ENCODE measurements around the gene PRC1.

GRCh38 chr15:90918034-90918788 is 76.1 kb downstream of the PRC1 start:
- TF ChIP-seq, protein P1, sequence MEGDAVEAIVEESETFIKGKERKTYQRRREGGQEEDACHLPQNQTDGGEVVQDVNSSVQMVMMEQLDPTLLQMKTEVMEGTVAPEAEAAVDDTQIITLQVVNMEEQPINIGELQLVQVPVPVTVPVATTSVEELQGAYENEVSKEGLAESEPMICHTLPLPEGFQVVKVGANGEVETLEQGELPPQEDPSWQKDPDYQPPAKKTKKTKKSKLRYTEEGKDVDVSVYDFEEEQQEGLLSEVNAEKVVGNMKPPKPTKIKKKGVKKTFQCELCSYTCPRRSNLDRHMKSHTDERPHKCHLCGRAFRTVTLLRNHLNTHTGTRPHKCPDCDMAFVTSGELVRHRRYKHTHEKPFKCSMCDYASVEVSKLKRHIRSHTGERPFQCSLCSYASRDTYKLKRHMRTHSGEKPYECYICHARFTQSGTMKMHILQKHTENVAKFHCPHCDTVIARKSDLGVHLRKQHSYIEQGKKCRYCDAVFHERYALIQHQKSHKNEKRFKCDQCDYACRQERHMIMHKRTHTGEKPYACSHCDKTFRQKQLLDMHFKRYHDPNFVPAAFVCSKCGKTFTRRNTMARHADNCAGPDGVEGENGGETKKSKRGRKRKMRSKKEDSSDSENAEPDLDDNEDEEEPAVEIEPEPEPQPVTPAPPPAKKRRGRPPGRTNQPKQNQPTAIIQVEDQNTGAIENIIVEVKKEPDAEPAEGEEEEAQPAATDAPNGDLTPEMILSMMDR (conservative IDR thresholded peaks at IDR 0.05; ENCODE audit: low read length) = no peak
- TF ChIP-seq EZH2phosphoT487 (IDR thresholded peaks at IDR 0.05; ENCODE audit: borderline replicate concordance, low read depth, low read length) = no peak

Measured in OCI-LY7 (cell line).